ENCODE measurements around the gene COQ4. TPM values are rescaled to one million over a fixed set of nuclear protein-coding genes. Genes with fewer than 3 reads are reported as not detected.
"Not testable (repeated sequence)": the region's sequence is repeated elsewhere in the genome, so short reads cannot be mapped to it uniquely, and the experiment has no call there.

COQ4 gene
- total RNA-seq, 2 donors from 2014 or later: 51.1 to 64.4 TPM

DNA sequence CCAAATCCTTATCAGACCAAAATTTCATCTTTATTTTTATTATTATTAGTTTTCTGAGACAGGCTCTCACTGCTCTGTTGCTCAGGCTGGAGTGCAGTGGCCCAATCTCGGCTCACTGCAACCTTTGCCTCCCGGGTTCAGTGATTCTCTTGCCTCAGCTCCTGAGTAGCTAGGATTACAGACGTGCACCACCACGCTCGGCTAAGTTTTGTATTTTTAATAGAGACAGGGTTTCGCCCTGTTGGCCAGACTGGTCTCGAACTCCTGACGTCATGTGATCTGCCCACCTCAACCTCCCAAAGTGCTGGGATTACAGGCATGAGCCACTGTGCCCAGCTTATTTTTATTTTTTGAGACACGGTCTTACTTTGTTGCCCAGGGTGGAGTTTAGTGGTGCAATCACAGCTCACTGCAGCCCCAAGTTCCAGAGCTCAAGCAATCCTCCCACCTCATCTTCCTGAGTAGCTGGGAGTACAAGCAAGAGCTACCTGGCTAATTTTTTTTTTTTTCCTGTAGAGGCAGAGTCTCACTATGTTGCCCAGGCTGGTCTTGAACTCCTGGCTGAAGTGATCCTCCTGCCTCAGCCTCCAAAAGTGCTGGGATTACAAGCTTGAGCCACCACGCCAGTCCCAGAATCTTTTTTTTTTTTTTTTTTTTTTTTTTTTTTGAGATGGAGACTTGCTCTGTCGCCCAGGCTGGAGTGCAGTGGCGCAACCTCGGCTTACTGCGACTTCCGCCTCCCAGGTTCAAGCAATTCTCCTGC lies 16.4 kb downstream of the COQ4 start:
- ATAC-seq, DNase-seq: not testable (repeated sequence)

DNA sequence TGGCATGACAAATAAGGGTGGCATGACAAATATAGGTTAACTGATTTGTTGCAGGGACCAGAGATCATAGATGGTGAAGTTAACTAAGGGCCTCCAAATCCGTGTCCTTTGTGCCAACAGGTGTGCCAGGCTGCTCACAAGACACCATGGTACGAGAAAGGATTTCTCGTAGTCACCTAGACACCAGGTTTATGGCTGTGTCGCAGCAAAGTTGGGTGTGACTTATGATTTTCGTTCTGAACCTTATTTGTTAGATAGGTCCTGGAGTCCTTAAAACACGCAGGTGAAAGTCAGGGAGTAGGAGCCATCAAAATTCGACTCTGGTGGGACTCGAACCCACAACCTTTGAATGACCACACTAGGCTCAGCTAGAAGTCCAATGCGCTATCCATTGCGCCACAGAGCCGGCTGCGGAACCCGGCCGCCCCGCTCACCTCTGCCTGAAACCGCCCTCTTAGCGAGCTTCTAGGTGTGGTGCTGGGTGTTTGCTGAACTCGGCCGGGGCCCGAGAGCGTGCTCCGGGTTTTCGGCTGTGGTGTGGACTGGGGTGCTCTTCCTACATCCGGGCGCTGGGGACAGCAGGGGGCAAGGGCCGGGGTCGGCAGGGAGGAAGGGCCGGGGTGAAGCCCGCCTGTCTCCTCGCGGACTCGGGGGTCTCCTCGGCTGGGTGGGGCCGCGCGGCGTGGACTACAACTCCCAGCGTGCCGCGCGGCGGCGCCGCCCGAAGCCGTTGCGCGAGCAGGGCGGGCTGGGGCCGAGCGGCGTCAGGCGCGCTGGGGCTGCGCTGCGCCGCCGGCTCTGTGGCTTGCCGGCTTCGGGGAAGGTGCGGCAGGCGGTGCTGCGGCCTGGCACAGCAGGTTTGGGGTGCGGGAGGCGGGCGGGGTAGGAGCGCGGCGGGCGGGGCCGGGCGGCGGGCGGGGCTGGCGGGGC lies 17.4 kb downstream of the COQ4 start, which contains the start of gene SLC27A4:
TSS of gene SLC27A4 (plus strand) at position 767 of the 930 bp plus-strand sequence. CDS start 2,606 bp downstream, outside the sequence.
- DNase-seq (peak; percentile 85 to 88), ATAC-seq (peak; percentile 87)
- intact Hi-C loops (cut with DNase I, micrococcal nuclease): no loop called here

More for the DNA sequence above, 16.4 kb downstream of the COQ4 start:
- intact Hi-C loops (cut with DNase I, micrococcal nuclease): not testable (repeated sequence)

DNA sequence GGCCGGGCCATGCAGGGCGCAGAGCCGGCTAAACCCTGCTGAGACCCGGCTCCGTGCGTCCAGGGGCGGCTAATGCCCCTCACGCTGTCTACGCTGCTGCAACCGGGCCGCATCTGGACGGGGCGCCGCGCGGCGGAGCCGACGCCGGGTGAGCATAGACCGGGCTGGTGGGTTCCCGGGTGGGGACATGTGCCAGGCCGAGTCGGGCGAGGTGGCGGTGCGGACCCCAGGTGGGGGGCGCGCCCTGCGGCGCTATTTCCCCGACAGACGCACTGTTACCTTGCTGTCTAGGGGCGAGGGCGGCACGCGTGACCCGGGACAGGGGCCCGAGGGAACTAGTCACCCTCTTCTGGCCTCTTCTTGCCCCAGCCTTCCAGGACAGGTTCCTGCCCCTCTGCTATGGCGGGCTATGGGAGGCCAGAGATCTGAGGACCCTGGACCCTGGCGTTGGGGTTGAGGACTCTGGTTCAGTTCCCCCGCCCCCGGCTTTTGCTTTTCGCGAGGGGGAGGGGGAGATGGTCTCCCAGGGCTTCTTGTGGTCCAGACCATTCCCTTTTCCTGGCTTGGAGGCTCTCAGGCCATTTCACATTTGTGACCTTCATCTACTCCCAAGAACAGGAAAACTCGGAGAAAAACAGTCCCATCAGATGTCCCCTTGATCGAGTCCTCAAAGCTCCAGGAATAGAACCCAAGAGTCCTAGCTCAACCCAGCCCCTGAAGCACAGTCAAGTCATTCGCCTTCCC lies 18.2 kb downstream of the COQ4 start:
- DNase-seq (peak in 1 of 2 donors; percentile 49), ATAC-seq (peak; percentile 18)
- intact Hi-C loops (cut with DNase I, micrococcal nuclease): no loop called here

DNA sequence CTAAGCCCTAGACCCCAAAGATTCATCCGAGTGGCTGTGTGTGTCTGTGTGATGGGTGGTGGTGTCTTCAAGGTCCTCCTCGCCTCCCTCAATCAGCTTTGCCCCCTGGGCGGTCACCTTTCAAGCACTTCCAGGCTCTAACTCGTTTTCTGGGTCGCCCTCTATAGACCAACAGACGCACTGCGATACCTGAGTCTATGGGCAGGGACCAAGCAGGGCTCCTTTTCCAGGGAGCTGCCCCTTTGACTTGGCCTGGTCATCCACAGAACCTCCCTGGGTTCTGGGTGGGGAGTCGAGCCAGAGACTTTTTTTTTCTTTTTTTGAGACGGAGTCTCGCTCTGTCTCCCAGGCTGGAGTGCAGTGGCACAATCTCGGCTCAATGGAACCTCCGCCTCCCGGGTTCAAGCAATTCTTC lies 18.8 kb downstream of the COQ4 start:
- intact Hi-C loops (cut with DNase I, micrococcal nuclease): no loop called here
- ATAC-seq (peak; percentile 65), DNase-seq (peak; percentile 81 to 82)

GRCh38 chr9:128342971-128343680 lies 20.5 kb downstream of the COQ4 start:
- no peak for DNase-seq
- no peak for ATAC-seq
- intact Hi-C loops (cut with DNase I, micrococcal nuclease): no loop called here

- no peak for ATAC-seq
- intact Hi-C loops (cut with DNase I, micrococcal nuclease): no loop called here
- DNase-seq: no peak
Measured at GRCh38 chr9:128343855-128344254, 21.2 kb downstream of the COQ4 start.

DNA sequence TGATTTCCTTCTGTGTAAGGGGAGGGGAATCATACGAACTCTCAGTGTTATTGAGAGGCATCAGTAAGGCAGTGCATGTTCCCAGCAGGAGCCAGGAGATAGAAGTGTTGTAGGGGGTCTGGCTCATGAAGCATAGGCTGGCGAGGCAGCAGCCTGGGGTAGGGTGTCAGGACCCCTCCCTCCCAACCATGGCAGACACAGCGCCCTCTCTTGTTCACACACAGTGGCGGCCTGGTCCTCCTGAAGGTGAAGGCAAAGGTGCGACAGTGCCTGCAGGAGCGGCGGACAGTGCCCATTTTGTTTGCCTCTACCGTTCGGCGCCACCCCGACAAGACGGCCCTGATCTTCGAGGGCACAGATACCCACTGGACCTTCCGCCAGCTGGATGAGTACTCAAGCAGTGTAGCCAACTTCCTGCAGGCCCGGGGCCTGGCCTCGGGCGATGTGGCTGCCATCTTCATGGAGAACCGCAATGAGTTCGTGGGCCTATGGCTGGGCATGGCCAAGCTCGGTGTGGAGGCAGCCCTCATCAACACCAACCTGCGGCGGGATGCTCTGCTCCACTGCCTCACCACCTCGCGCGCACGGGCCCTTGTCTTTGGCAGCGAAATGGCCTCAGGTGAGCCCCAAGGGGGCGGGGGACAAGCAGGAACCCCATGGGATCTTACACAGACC lies 22.4 kb downstream of the COQ4 start:
- intact Hi-C loops (cut with DNase I, micrococcal nuclease): no loop called here
- ATAC-seq: no peak
- DNase-seq: no peak

DNA sequence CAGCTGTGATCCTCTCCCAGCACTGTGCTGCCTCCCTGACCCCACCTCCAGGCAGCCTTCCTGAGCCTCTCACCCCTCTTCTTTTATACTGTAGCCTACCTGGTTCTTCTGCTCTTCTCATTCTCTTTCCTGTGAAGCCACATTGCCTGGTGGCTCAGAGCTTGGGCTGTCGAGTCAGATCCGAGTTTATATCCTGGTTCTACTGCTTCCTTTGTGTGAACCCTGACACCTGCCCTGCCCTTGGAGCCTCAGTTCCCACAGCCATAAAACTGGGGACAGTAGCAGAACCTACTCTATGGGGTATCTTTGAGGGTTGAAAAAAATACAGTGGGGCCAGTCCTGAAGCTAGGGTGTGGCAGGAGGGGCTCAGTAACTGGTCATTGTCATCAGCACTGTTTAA lies 26.5 kb downstream of the COQ4 start:
- intact Hi-C loops (cut with DNase I, micrococcal nuclease): no loop called here
- DNase-seq (no peak), ATAC-seq (peak; percentile 58)

GRCh38 chr9:128349772-128350171 lies 27.1 kb downstream of the COQ4 start:
- no peak for DNase-seq
- intact Hi-C loops (cut with DNase I, micrococcal nuclease): no loop called here

DNA sequence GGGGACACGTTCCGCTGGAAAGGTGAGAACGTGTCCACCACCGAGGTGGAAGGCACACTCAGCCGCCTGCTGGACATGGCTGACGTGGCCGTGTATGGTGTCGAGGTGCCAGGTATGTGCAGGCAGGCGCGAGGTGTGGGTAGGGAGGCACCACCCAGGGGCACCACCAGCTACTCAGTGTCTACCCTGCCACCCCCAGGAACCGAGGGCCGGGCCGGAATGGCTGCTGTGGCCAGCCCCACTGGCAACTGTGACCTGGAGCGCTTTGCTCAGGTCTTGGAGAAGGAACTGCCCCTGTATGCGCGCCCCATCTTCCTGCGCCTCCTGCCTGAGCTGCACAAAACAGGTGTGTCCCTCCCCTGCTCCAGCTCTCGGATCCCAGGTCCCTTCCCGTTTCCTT lies 32.8 kb downstream of the COQ4 start:
- intact Hi-C loops (cut with DNase I, micrococcal nuclease): no loop called here
- DNase-seq (no peak), ATAC-seq (no peak)

More at GRCh38 chr9:128349772-128350171, 27.1 kb downstream of the COQ4 start:
- no peak for ATAC-seq

GRCh38 chr9:128358090-128358489 lies 35.5 kb downstream of the COQ4 start:
- intact Hi-C loops (cut with DNase I, micrococcal nuclease): no loop called here
- ATAC-seq: no peak
- no peak for DNase-seq

DNA sequence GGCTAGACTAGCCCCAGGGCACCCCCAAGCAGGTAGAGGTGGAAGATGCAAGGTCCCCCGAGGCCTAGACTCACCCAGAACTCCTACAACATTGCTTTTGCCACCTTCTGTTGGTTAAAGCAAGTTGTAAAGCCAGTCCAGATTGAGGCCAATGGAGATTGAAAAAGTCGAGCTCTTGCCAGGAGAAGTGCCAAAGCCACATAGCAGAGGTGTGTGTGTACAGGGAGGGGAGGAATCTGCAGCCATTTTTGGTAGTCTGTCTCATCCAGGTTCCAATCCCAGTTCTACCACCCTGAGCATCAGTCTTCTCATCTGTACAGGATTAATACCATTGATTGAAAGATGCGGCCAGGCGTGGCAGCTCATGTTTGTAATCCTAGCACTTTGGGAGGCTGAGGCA lies 36.2 kb downstream of the COQ4 start:
- ATAC-seq (no peak), DNase-seq (no peak)
- intact Hi-C loops (cut with DNase I, micrococcal nuclease): no loop called here

DNA sequence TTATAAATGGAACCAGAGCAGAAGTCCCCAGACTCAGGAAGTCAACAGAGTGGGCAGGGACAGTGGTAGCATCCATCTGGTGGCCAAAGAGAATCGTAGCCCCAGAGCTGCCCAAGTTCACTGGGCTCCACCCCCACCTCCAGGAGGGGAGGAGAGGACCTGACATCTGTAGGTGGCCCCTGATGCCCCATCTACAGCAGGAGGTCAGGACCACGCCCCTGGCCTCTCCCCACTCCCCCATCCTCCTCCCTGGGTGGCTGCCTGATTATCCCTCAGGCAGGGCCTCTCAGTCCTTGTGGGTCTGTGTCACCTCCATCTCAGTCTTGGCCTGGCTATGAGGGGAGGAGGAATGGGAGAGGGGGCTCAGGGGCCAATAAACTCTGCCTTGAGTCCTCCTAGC lies 38.2 kb downstream of the COQ4 start:
- intact Hi-C loops (cut with DNase I, micrococcal nuclease): no loop called here
- ATAC-seq (no peak), DNase-seq (no peak)

- intact Hi-C loops (cut with DNase I, micrococcal nuclease): no loop called here
- DNase-seq (no peak), ATAC-seq (peak; percentile 33)
Measured at GRCh38 chr9:128361296-128361985, 38.8 kb downstream of the COQ4 start.

GRCh38 chr9:128361986-128362646 lies 39.5 kb downstream of the COQ4 start:
- intact Hi-C loops (cut with DNase I, micrococcal nuclease): no loop called here
- ATAC-seq (peak; percentile 89), DNase-seq (peak; percentile 78 to 85)

DNA sequence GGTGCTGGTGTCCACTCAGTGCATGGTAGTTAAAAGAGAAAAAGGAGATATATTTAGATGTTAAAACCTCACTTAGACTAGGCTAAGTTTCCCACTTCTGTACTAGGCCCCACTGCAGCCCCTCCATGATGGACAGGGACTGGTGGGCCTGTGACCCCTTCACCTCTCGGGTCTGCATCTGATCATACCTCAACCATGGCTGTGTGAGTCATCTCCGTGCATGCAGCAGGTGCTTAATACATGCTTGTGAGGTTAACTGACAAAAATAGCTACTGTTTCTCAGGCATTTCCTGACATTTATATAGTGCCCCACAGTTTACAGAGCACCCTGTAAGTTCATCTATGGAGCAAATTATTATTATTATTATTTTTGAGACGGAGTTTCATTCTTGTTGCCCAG lies 40.1 kb downstream of the COQ4 start:
- DNase-seq: no peak
- ATAC-seq: no peak
- intact Hi-C loops (cut with DNase I, micrococcal nuclease): no loop called here

GRCh38 chr9:128365525-128365924 lies 42.9 kb downstream of the COQ4 start:
- DNase-seq (no peak), ATAC-seq (no peak)

More at GRCh38 chr9:128365525-128365924, 42.9 kb downstream of the COQ4 start:
- intact Hi-C loops (cut with DNase I, micrococcal nuclease): no loop called here

Data from left colon (tissue), 2 donors.